ENCODE results near the gene EPHA1.

EPHA1 gene

DNA sequence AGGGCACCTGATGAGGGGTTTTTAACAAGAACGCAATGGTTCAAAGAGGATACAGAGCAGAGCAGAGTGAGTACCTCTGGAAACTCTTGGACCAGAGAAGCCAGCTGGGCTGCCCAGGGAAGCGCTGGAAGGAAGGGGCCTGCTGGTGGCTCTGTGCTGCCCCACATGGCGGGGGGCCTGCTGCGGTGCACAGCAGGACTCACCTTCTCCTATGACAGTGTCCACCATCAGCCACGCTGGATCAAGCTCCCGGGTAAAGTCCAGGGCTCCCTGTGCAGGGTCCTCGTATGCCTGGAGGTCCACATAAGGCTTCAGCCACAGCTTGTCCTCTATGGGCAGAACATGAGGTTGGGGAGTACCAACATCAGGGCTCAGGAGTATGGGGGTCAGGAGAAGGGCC is 12.5 kb downstream of the EPHA1 start:
- no peaks in the 10 kb centered on the region for H4K20me1 ChIP-seq (ENCODE audit: insufficient read depth, low read length)
- no peaks in the 10 kb centered on the region for H3K79me2 ChIP-seq (ENCODE audit: low read length)
- H3K36me3 ChIP-seq (replicated peaks; ENCODE audit: insufficient read depth, low read length): no peaks in the 10 kb centered on the region
- no peak overlapping the region for H3K9ac ChIP-seq (ENCODE audit: low read length)
- no peak overlapping the region for H3K4me2 ChIP-seq (ENCODE audit: low read depth, low read length)
- H3K27ac ChIP-seq (ENCODE audit: low read length): no peak overlapping the region
- H3K9me2 ChIP-seq (replicated peaks; ENCODE audit: insufficient read depth, low read length): no peaks in the 10 kb centered on the region
- 0 out of 2 replicates have a peak, but pooled peaks cover 6% of the 10 kb centered on the region for H3K27me3 ChIP-seq (replicated peaks; ENCODE audit: insufficient read depth, low read length)
- TF ChIP-seq EZH2phosphoT487 (IDR thresholded peaks at IDR 0.05; ENCODE audit: low read length) (no peak), EZH2 (optimal IDR thresholded peaks at IDR 0.05; ENCODE audit: low read depth, low read length) (no peak)
- TF ChIP-seq, protein P1, sequence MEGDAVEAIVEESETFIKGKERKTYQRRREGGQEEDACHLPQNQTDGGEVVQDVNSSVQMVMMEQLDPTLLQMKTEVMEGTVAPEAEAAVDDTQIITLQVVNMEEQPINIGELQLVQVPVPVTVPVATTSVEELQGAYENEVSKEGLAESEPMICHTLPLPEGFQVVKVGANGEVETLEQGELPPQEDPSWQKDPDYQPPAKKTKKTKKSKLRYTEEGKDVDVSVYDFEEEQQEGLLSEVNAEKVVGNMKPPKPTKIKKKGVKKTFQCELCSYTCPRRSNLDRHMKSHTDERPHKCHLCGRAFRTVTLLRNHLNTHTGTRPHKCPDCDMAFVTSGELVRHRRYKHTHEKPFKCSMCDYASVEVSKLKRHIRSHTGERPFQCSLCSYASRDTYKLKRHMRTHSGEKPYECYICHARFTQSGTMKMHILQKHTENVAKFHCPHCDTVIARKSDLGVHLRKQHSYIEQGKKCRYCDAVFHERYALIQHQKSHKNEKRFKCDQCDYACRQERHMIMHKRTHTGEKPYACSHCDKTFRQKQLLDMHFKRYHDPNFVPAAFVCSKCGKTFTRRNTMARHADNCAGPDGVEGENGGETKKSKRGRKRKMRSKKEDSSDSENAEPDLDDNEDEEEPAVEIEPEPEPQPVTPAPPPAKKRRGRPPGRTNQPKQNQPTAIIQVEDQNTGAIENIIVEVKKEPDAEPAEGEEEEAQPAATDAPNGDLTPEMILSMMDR (IDR thresholded peaks at IDR 0.05; ENCODE audit: low read length): no peak
- no peaks in the 10 kb centered on the region for H3K4me1 ChIP-seq (ENCODE audit: low read length)
- H3K4me3 ChIP-seq (ENCODE audit: low read length): no peak overlapping the region
- H3K9me3 ChIP-seq (replicated peaks; ENCODE audit: insufficient read depth, low read length): no peaks in the 10 kb centered on the region
- H3F3A ChIP-seq (ENCODE audit: insufficient read depth, low read length): no peaks in the 10 kb centered on the region
- DNase-seq: no peak
- H2AFZ ChIP-seq (ENCODE audit: low read length): no peak overlapping the region

DNA sequence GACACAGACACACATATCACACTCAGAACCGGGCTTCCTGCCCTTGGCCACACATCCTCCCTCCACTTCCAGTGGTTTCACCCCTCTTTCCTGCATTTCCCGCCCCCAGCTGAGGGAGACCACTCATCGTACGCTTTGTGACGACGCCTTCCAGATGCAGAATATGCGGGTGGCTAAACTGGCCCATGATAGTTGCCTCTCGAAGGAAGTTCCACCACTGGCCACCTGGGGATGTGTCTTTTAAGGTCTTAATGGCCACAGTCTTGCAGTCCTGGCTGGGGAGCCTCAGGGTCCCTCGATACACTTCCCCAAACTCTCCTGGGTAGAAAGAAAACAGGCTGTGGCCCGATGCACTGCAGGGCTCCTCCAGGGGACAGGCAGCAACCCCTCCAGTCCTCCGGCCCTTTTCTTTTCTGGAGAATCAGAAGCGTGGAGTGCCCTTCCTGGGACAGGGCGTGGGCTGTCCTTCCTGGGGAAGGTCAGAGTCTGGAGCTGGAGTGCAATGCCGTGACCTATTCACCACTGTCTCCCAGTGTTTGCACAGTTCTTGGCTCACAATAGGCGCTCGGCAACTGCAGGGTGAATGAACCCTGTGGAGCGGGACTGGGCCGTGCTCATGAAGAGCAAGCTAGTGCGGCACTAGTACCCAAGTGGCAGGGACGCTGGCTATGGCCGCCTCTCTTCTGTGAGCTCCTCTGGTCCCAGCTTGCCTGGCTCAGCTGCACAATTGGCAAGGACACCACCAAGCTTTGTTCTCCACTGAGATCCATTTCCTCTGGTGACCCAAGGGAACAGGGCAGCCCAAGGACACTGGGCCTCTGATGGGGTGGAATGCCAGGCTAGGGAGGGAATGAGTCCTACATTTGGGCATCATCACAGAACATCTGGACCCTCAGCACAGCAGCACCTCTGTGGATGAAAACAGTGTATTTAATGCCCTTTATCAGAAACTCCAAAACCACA is 13.2 kb downstream of the EPHA1 start:
- Histone ChIP-seq H3K36me3 (replicated peaks; ENCODE audit: insufficient read depth, low read length) (no peaks in the 10 kb centered on the region), H3K27ac (ENCODE audit: low read length) (no peak overlapping the region), H3K4me2 (ENCODE audit: low read depth, low read length) (no peak overlapping the region), H3K9me2 (replicated peaks; ENCODE audit: insufficient read depth, low read length) (no peaks in the 10 kb centered on the region), H3K9ac (ENCODE audit: low read length) (no peak overlapping the region), H3F3A (ENCODE audit: insufficient read depth, low read length) (no peaks in the 10 kb centered on the region), H3K4me3 (ENCODE audit: low read length) (no peak overlapping the region), H2AFZ (ENCODE audit: low read length) (no peak overlapping the region), H3K4me1 (ENCODE audit: low read length) (no peaks in the 10 kb centered on the region), H3K79me2 (ENCODE audit: low read length) (no peaks in the 10 kb centered on the region), H3K27me3 (replicated peaks; ENCODE audit: insufficient read depth, low read length) (0 out of 2 replicates have a peak, but pooled peaks cover 6% of the 10 kb centered on the region), H4K20me1 (ENCODE audit: insufficient read depth, low read length) (no peaks in the 10 kb centered on the region), H3K9me3 (replicated peaks; ENCODE audit: insufficient read depth, low read length) (no peaks in the 10 kb centered on the region)
- no peak for DNase-seq
- no peak for TF ChIP-seq EZH2 (optimal IDR thresholded peaks at IDR 0.05; ENCODE audit: low read depth, low read length)
- TF ChIP-seq, protein P1 (IDR thresholded peaks at IDR 0.05; ENCODE audit: low read length): no peak
- no peak for TF ChIP-seq EZH2phosphoT487 (IDR thresholded peaks at IDR 0.05; ENCODE audit: low read length)

DNA sequence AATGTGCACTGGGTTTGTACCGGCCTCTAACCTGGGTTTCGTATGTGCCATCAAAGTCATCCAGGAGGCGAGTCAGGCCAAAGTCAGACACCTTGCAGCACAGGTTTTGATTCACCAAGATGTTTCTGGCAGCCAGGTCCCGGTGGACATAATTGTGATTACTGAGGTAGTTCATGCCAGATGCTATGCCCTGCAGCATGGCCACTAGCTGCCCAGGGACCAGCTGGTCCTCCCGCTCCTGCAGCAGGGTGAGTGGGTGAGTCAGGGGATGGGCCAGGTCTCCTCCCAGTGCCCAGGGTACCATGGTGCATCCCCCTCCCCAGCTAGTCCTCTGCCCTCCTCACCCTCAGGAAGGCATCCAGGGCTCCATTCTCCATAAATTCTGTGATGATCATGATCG is 13.9 kb downstream of the EPHA1 start:
- H3F3A ChIP-seq (ENCODE audit: insufficient read depth, low read length): no peaks in the 10 kb centered on the region
- H3K4me1 ChIP-seq (ENCODE audit: low read length): no peaks in the 10 kb centered on the region
- H3K9me2 ChIP-seq (replicated peaks; ENCODE audit: insufficient read depth, low read length): no peaks in the 10 kb centered on the region
- H3K9ac ChIP-seq (ENCODE audit: low read length): no peak overlapping the region
- H2AFZ ChIP-seq (ENCODE audit: low read length): no peak overlapping the region
- no peaks in the 10 kb centered on the region for H3K9me3 ChIP-seq (replicated peaks; ENCODE audit: insufficient read depth, low read length)
- no peak for DNase-seq
- no peaks in the 10 kb centered on the region for H3K36me3 ChIP-seq (replicated peaks; ENCODE audit: insufficient read depth, low read length)
- H3K27me3 ChIP-seq (replicated peaks; ENCODE audit: insufficient read depth, low read length): 0 out of 2 replicates have a peak, but pooled peaks cover 6% of the 10 kb centered on the region
- H3K4me3 ChIP-seq (ENCODE audit: low read length): no peak overlapping the region
- no peak for TF ChIP-seq EZH2 (optimal IDR thresholded peaks at IDR 0.05; ENCODE audit: low read depth, low read length)
- H3K27ac ChIP-seq (ENCODE audit: low read length): no peak overlapping the region
- H4K20me1 ChIP-seq (ENCODE audit: insufficient read depth, low read length): no peaks in the 10 kb centered on the region
- no peaks in the 10 kb centered on the region for H3K79me2 ChIP-seq (ENCODE audit: low read length)
- no peak overlapping the region for H3K4me2 ChIP-seq (ENCODE audit: low read depth, low read length)

DNA sequence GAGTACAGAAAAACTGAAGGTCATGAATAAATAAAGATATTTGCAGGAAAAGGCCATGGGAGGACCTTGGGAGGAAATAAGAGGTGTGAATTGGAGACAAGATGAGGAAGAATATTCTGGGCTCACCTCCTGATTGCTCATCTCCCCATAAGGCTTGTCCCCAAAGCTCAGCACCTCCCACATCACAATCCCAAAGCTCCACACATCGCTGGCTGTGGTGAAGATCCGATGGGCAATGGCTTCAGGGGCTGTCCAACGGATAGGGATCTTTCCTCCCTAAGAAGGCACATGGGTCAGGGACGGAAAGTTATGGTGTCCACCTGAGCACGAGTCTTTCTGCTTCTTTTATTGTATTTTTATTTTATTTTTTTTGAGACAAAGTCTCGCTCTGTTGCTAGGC is 14.6 kb downstream of the EPHA1 start:
- Histone ChIP-seq H3K27me3 (replicated peaks; ENCODE audit: insufficient read depth, low read length) (0 out of 2 replicates have a peak, but pooled peaks cover 6% of the 10 kb centered on the region), H3K9me2 (replicated peaks; ENCODE audit: insufficient read depth, low read length) (no peaks in the 10 kb centered on the region), H3K9me3 (replicated peaks; ENCODE audit: insufficient read depth, low read length) (no peaks in the 10 kb centered on the region), H3K4me3 (ENCODE audit: low read length) (no peak overlapping the region), H3K27ac (ENCODE audit: low read length) (no peak overlapping the region), H4K20me1 (ENCODE audit: insufficient read depth, low read length) (no peaks in the 10 kb centered on the region), H3K4me1 (ENCODE audit: low read length) (no peaks in the 10 kb centered on the region), H3K4me2 (ENCODE audit: low read depth, low read length) (no peak overlapping the region), H3K36me3 (replicated peaks; ENCODE audit: insufficient read depth, low read length) (no peaks in the 10 kb centered on the region), H3K79me2 (ENCODE audit: low read length) (no peaks in the 10 kb centered on the region), H2AFZ (ENCODE audit: low read length) (no peak overlapping the region), H3K9ac (ENCODE audit: low read length) (no peak overlapping the region), H3F3A (ENCODE audit: insufficient read depth, low read length) (no peaks in the 10 kb centered on the region)
- no peak for DNase-seq
- TF ChIP-seq EZH2 (optimal IDR thresholded peaks at IDR 0.05; ENCODE audit: low read depth, low read length): no peak
- TF ChIP-seq, protein P1 (IDR thresholded peaks at IDR 0.05; ENCODE audit: low read length): no peak
- no peak for TF ChIP-seq EZH2phosphoT487 (IDR thresholded peaks at IDR 0.05; ENCODE audit: low read length)
